ENCODE measurements around the gene ACTL6B. TPM values are rescaled to one million over a fixed set of nuclear protein-coding genes. Genes with fewer than 3 reads are reported as not detected.

ACTL6B gene
- total RNA-seq, 1 experiment from 2014 or later = 1.3 TPM

DNA sequence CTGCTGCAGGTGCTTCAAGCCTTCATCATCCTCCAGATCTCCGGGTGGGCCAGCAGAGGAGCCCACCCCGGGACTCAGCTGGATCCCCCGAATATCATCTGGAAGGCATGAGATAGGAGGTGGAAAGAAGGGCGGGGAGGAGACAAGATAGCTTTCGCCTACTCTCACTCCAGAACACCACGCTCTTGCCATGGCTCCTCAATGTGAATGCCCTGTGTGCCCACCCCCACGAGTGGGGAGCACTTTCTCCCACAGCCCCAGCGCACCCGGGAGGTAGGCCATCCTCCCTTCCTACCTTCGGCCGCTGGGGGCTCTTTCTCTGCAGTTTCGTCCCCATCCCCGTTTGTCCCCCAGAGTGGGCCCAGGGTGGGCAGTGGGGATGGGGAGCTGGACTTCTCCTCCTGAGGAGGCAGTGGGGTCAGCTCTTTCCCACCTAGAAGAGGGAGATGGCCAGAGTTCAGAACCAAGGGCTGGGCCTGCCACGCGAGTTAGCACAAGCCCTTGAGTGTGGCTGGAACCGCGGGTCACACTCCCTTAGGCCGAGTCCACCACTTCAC is 28.9 kb upstream of the ACTL6B start:
- no peak for TF ChIP-seq PRRX2 (CRISPR knock-in tag; IDR thresholded peaks at IDR 0.05)
- TF ChIP-seq MYBL2 (CRISPR knock-in tag; IDR thresholded peaks at IDR 0.05) = no peak
- no peak for TF ChIP-seq SMAD4 (CRISPR knock-in tag; IDR thresholded peaks at IDR 0.05)
- no peak for TF ChIP-seq RORB (CRISPR knock-in tag; IDR thresholded peaks at IDR 0.05)
- TF ChIP-seq, protein P1, sequence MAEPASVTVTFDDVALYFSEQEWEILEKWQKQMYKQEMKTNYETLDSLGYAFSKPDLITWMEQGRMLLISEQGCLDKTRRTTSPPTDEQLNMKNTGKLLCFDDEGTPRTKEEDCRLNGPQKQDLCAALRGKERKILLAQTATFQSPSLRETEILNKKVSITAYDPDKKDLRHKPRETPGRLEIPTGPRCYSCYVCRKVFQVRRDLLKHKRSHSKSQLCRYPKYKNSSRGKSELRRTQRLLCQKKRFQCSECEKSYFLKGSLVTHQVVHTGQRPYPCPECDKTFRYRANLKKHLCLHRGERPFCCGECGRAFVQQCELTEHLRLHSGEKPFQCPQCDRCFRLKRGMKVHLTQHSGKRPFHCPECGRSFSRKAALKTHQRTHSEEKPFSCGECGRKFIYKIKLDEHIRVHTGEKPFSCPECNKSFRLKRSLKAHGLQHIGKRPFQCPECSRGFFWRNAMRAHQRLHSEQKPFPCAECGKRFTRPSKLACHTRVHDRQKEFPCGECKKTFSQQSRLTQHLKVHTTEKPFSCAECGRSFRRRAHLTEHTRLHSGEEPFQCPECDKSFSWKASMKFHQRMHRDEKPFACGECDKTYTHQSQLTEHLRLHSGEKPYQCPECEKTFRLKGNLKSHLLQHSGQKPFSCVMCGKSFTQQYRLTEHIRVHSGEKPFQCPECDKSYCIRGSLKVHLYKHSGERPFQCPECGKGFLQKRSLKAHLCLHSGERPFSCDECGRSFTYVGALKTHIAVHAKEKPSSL (CRISPR knock-in tag; conservative IDR thresholded peaks at IDR 0.05) = no peak
- no peak for TF ChIP-seq ZNF121 (CRISPR knock-in tag; IDR thresholded peaks at IDR 0.05)
- TF ChIP-seq, protein P2, sequence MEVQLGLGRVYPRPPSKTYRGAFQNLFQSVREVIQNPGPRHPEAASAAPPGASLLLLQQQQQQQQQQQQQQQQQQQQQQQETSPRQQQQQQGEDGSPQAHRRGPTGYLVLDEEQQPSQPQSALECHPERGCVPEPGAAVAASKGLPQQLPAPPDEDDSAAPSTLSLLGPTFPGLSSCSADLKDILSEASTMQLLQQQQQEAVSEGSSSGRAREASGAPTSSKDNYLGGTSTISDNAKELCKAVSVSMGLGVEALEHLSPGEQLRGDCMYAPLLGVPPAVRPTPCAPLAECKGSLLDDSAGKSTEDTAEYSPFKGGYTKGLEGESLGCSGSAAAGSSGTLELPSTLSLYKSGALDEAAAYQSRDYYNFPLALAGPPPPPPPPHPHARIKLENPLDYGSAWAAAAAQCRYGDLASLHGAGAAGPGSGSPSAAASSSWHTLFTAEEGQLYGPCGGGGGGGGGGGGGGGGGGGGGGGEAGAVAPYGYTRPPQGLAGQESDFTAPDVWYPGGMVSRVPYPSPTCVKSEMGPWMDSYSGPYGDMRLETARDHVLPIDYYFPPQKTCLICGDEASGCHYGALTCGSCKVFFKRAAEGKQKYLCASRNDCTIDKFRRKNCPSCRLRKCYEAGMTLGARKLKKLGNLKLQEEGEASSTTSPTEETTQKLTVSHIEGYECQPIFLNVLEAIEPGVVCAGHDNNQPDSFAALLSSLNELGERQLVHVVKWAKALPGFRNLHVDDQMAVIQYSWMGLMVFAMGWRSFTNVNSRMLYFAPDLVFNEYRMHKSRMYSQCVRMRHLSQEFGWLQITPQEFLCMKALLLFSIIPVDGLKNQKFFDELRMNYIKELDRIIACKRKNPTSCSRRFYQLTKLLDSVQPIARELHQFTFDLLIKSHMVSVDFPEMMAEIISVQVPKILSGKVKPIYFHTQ (CRISPR knock-in tag; IDR thresholded peaks at IDR 0.05) = no peak
- TF ChIP-seq NR3C1 (CRISPR knock-in tag; conservative IDR thresholded peaks at IDR 0.05; ENCODE audit: low read depth) = no peak
- TF ChIP-seq, protein P3, sequence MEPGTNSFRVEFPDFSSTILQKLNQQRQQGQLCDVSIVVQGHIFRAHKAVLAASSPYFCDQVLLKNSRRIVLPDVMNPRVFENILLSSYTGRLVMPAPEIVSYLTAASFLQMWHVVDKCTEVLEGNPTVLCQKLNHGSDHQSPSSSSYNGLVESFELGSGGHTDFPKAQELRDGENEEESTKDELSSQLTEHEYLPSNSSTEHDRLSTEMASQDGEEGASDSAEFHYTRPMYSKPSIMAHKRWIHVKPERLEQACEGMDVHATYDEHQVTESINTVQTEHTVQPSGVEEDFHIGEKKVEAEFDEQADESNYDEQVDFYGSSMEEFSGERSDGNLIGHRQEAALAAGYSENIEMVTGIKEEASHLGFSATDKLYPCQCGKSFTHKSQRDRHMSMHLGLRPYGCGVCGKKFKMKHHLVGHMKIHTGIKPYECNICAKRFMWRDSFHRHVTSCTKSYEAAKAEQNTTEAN (CRISPR knock-in tag; IDR thresholded peaks at IDR 0.05) = no peak
- TF ChIP-seq CBFB (CRISPR knock-in tag; IDR thresholded peaks at IDR 0.05; ENCODE audit: low read depth) = no peak
- TF ChIP-seq, protein P4, sequence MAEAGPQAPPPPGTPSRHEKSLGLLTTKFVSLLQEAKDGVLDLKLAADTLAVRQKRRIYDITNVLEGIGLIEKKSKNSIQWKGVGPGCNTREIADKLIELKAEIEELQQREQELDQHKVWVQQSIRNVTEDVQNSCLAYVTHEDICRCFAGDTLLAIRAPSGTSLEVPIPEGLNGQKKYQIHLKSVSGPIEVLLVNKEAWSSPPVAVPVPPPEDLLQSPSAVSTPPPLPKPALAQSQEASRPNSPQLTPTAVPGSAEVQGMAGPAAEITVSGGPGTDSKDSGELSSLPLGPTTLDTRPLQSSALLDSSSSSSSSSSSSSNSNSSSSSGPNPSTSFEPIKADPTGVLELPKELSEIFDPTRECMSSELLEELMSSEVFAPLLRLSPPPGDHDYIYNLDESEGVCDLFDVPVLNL (CRISPR knock-in tag; IDR thresholded peaks at IDR 0.05; ENCODE audit: borderline replicate concordance, low read depth) = no peak
- no peak for TF ChIP-seq TEAD1 (CRISPR knock-in tag; IDR thresholded peaks at IDR 0.05)
- no peak for TF ChIP-seq CREB1 (CRISPR knock-in tag; IDR thresholded peaks at IDR 0.05)
- TF ChIP-seq, protein P5, sequence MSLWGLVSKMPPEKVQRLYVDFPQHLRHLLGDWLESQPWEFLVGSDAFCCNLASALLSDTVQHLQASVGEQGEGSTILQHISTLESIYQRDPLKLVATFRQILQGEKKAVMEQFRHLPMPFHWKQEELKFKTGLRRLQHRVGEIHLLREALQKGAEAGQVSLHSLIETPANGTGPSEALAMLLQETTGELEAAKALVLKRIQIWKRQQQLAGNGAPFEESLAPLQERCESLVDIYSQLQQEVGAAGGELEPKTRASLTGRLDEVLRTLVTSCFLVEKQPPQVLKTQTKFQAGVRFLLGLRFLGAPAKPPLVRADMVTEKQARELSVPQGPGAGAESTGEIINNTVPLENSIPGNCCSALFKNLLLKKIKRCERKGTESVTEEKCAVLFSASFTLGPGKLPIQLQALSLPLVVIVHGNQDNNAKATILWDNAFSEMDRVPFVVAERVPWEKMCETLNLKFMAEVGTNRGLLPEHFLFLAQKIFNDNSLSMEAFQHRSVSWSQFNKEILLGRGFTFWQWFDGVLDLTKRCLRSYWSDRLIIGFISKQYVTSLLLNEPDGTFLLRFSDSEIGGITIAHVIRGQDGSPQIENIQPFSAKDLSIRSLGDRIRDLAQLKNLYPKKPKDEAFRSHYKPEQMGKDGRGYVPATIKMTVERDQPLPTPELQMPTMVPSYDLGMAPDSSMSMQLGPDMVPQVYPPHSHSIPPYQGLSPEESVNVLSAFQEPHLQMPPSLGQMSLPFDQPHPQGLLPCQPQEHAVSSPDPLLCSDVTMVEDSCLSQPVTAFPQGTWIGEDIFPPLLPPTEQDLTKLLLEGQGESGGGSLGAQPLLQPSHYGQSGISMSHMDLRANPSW (CRISPR knock-in tag; conservative IDR thresholded peaks at IDR 0.05; ENCODE audit: low read depth) = no peak
- TF ChIP-seq FOXJ3 (CRISPR knock-in tag; IDR thresholded peaks at IDR 0.05; ENCODE audit: borderline replicate concordance) = no peak
- TF ChIP-seq, protein P6, sequence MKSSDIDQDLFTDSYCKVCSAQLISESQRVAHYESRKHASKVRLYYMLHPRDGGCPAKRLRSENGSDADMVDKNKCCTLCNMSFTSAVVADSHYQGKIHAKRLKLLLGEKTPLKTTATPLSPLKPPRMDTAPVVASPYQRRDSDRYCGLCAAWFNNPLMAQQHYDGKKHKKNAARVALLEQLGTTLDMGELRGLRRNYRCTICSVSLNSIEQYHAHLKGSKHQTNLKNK (CRISPR knock-in tag; IDR thresholded peaks at IDR 0.05) = no peak
- TF ChIP-seq, protein P7, sequence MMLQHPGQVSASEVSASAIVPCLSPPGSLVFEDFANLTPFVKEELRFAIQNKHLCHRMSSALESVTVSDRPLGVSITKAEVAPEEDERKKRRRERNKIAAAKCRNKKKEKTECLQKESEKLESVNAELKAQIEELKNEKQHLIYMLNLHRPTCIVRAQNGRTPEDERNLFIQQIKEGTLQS (CRISPR knock-in tag; conservative IDR thresholded peaks at IDR 0.05) = no peak
- TF ChIP-seq, protein P8, sequence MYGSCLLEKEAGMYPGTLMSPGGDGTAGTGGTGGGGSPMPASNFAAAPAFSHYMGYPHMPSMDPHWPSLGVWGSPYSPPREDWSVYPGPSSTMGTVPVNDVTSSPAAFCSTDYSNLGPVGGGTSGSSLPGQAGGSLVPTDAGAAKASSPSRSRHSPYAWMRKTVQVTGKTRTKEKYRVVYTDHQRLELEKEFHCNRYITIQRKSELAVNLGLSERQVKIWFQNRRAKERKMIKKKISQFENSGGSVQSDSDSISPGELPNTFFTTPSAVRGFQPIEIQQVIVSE (CRISPR knock-in tag; IDR thresholded peaks at IDR 0.05; ENCODE audit: borderline replicate concordance) = no peak
- TF ChIP-seq SP1 (CRISPR knock-in tag; conservative IDR thresholded peaks at IDR 0.05) = no peak
- POLR2A ChIA-PET = interaction anchor here (0.8 kb wide), 1 partner anchor 10 kb away, joined by 12 read pairs; no protein-coding TSS in a partner anchor
- CTCF ChIA-PET = interaction anchor here (0.7 to 3.4 kb wide), 3 partner anchors 20 to 59 kb away, joined by 3 to 12 read pairs (median 4); partner anchors contain the start of gene POP7
- Mint-ChIP-seq H3K4me1 (peaks cover 10% of the 10 kb centered on the region; the same call in 1 of the 2 replicates), H3K27me3 (ENCODE audit: low read depth) (no peaks in the 10 kb centered on the region), H3K27ac (no peak overlapping the region), H3K4me3 (no peak overlapping the region), H3K9me3 (no peaks in the 10 kb centered on the region), H3K36me3 (peaks cover 29% of the 10 kb centered on the region)
- ATAC-seq (no peak), DNase-seq (ENCODE audit: low spot score) (no peak)
